ENCODE data around the gene MCTP1. TPM values are rescaled to one million over a fixed set of nuclear protein-coding genes. Genes with fewer than 3 reads are reported as not detected.

Gene MCTP1
- total RNA-seq, 1 experiment from 2014 or later, result 0.44 TPM

GRCh38 chr5:94900006-94900505 is 384.8 kb downstream of the MCTP1 start (continued):
- TF ChIP-seq REST (IDR thresholded peaks at IDR 0.05; ENCODE audit: low read depth), result no peak
- no peak for TF ChIP-seq ZBTB33 (IDR thresholded peaks at IDR 0.05; ENCODE audit: extremely low read depth, insufficient replicate concordance, low read length)
- TF ChIP-seq EZH2 (IDR thresholded peaks at IDR 0.05), result no peak
- no peak for TF ChIP-seq SIN3A (IDR thresholded peaks at IDR 0.05; ENCODE audit: low read depth)
- TF ChIP-seq SP1 (IDR thresholded peaks at IDR 0.05; ENCODE audit: low read depth), result no peak

- peak overlapping the region; percentile 71 for H2AFZ ChIP-seq (ENCODE audit: low read depth, low read length, poor library complexity, severe bottlenecking)
- H3K36me3 ChIP-seq (ENCODE audit: control insufficient read depth in 1 of 2, insufficient read depth in 2 of 2, low read length in 2 of 2), result no peaks in the 10 kb centered on the region
- no peak overlapping the region for H3K4me3 ChIP-seq (replicated peaks in 1 of 2; ENCODE audit: low read depth in 1 of 2, low read length in 2 of 2)
- RAD21 ChIA-PET (ENCODE audit: low non-redundant PET in 1 of 2, low total read pairs in 2 of 2, uncharacterized antibody in 2 of 2, unreplicated experiment in 2 of 2), result interaction anchor here in 1 of 2 experiments (0.8 kb wide), 1 partner anchor 1313 kb away, joined by 3 read pairs; the partner anchor contains the start of gene NR2F1-AS1
- TF ChIP-seq RAD21 (IDR thresholded peaks at IDR 0.05; ENCODE audit: low read depth) (peak; percentile 77), POLR2A (IDR thresholded peaks at IDR 0.05; ENCODE audit: borderline replicate concordance, extremely low read depth, insufficient read depth, insufficient read length) (no peak), CEBPB (IDR thresholded peaks at IDR 0.05; ENCODE audit: low read depth) (no peak), JUND (IDR thresholded peaks at IDR 0.05) (no peak), SP1 (IDR thresholded peaks at IDR 0.05; ENCODE audit: low read depth) (no peak), EGR1 (IDR thresholded peaks at IDR 0.05; ENCODE audit: low read depth) (no peak), CBX3 (IDR thresholded peaks at IDR 0.05; ENCODE audit: low read depth) (no peak)
- TF ChIP-seq, protein P1, sequence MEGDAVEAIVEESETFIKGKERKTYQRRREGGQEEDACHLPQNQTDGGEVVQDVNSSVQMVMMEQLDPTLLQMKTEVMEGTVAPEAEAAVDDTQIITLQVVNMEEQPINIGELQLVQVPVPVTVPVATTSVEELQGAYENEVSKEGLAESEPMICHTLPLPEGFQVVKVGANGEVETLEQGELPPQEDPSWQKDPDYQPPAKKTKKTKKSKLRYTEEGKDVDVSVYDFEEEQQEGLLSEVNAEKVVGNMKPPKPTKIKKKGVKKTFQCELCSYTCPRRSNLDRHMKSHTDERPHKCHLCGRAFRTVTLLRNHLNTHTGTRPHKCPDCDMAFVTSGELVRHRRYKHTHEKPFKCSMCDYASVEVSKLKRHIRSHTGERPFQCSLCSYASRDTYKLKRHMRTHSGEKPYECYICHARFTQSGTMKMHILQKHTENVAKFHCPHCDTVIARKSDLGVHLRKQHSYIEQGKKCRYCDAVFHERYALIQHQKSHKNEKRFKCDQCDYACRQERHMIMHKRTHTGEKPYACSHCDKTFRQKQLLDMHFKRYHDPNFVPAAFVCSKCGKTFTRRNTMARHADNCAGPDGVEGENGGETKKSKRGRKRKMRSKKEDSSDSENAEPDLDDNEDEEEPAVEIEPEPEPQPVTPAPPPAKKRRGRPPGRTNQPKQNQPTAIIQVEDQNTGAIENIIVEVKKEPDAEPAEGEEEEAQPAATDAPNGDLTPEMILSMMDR (IDR thresholded peaks at IDR 0.05 in 2 of 3, conservative IDR thresholded peaks at IDR 0.05 in 1 of 3; ENCODE audit: borderline replicate concordance in 1 of 3, insufficient read depth in 1 of 3, low read depth in 2 of 3, low read length in 2 of 3), result peak; percentile 55 to 69 (median 58); a peak in 5 of 6 replicates
- no peaks in the 10 kb centered on the region for H3K4me1 ChIP-seq (ENCODE audit: control insufficient read depth in 1 of 2, insufficient read depth in 2 of 2, low read length in 2 of 2)
- H3K9me3 ChIP-seq (ENCODE audit: control insufficient read depth in 1 of 2, insufficient read depth in 1 of 2, low read depth in 1 of 2, low read length in 2 of 2), result no peaks in the 10 kb centered on the region
- H3K79me2 ChIP-seq (ENCODE audit: insufficient read depth, low read length), result no peaks in the 10 kb centered on the region
- H3K27me3 ChIP-seq (ENCODE audit: insufficient read depth, low read length), result no peaks in the 10 kb centered on the region
- ATAC-seq, result peak; percentile 86
- BruUV-seq (replicated peaks), result no TSS peak
- POLR2A ChIA-PET, result no interaction called here
- H4K20me1 ChIP-seq (ENCODE audit: insufficient read depth), result no peaks in the 10 kb centered on the region
- no peaks in the 10 kb centered on the region for H3K9me2 ChIP-seq (ENCODE audit: insufficient read depth)
- H3K9ac ChIP-seq (ENCODE audit: low read length), result no peak overlapping the region
- intact Hi-C loops (cut with micrococcal nuclease), result loop anchor here (1.0 to 10.0 kb wide), 2 partner anchors 368 to 1309 kb away; partner anchors contain the start of genes NR2F1 and NR2F1-AS1
- H3K27ac ChIP-seq (ENCODE audit: low read depth, low read length), result no peak overlapping the region
- H3K4me2 ChIP-seq (ENCODE audit: low read length), result no peak overlapping the region
- CTCF ChIA-PET, result interaction anchor here (0.7 to 1.4 kb wide), 14 partner anchors 9 to 1286 kb away, joined by 3 to 6 read pairs (median 4); no protein-coding TSS in a partner anchor
- peak; percentile 34 for DNase-seq (ENCODE audit: low read depth, low spot score)
These were observed 391.3 kb downstream of the MCTP1 start for GRCh38 chr5:94893412-94894135.

All from HCT116 (cell line).